Measurements from ENCODE around the gene PLA2G2F. TPM values are rescaled to one million over a fixed set of nuclear protein-coding genes. Genes with fewer than 3 reads are reported as not detected.

Gene PLA2G2F
- total and polyA plus RNA-seq, 9 of the 15 experiments (the other 6 are each of a cell fraction or from before 2014, with no cell fraction given) = not detected

DNA sequence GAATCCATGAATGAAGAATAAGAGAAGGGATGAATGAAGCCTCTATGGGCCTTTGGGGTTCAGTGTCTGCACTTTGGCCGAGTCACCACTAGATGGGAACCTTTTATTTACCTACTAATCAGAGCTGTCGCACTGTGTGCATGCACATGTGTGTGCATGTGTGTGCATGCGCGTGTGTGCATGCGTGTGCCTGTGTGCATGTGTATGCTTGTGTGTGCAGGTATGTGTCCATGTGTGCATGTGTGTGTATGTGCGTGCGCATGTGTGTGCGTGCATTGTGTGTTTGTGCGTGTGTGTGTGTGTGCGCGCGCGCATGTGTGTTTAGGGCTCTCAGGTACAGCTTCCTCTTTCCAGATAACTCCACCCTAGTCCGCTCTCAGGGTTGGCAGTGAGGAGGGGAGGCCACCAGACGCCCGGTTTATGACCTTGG, 26.4 kb downstream of the PLA2G2F start (continued):
- TF ChIP-seq, protein P1, sequence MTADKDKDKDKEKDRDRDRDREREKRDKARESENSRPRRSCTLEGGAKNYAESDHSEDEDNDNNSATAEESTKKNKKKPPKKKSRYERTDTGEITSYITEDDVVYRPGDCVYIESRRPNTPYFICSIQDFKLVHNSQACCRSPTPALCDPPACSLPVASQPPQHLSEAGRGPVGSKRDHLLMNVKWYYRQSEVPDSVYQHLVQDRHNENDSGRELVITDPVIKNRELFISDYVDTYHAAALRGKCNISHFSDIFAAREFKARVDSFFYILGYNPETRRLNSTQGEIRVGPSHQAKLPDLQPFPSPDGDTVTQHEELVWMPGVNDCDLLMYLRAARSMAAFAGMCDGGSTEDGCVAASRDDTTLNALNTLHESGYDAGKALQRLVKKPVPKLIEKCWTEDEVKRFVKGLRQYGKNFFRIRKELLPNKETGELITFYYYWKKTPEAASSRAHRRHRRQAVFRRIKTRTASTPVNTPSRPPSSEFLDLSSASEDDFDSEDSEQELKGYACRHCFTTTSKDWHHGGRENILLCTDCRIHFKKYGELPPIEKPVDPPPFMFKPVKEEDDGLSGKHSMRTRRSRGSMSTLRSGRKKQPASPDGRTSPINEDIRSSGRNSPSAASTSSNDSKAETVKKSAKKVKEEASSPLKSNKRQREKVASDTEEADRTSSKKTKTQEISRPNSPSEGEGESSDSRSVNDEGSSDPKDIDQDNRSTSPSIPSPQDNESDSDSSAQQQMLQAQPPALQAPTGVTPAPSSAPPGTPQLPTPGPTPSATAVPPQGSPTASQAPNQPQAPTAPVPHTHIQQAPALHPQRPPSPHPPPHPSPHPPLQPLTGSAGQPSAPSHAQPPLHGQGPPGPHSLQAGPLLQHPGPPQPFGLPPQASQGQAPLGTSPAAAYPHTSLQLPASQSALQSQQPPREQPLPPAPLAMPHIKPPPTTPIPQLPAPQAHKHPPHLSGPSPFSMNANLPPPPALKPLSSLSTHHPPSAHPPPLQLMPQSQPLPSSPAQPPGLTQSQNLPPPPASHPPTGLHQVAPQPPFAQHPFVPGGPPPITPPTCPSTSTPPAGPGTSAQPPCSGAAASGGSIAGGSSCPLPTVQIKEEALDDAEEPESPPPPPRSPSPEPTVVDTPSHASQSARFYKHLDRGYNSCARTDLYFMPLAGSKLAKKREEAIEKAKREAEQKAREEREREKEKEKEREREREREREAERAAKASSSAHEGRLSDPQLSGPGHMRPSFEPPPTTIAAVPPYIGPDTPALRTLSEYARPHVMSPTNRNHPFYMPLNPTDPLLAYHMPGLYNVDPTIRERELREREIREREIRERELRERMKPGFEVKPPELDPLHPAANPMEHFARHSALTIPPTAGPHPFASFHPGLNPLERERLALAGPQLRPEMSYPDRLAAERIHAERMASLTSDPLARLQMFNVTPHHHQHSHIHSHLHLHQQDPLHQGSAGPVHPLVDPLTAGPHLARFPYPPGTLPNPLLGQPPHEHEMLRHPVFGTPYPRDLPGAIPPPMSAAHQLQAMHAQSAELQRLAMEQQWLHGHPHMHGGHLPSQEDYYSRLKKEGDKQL (CRISPR knock-in tag; IDR thresholded peaks at IDR 0.05; ENCODE audit: borderline replicate concordance) = no peak
- TF ChIP-seq CEBPG (CRISPR knock-in tag; IDR thresholded peaks at IDR 0.05) = peak; percentile 32; the same call in 1 of the 2 replicates
- no peak for TF ChIP-seq CEBPG (tag; conservative IDR thresholded peaks at IDR 0.05 in 1 of 2, IDR thresholded peaks at IDR 0.05 in 1 of 2)
- 0 out of 2 replicates have a peak, but pooled peaks have one; percentile 33 for TF ChIP-seq CTBP1 (IDR thresholded peaks at IDR 0.05; ENCODE audit: borderline replicate concordance)
- TF ChIP-seq STAT5B (CRISPR knock-in tag; IDR thresholded peaks at IDR 0.05) = no peak
- TF ChIP-seq ZC3H11A (IDR thresholded peaks at IDR 0.05; ENCODE audit: low read depth, low read length) = no peak
- TF ChIP-seq SMARCA4 (IDR thresholded peaks at IDR 0.05) = peak; percentile 17; the same call in 1 of the 2 replicates
- TF ChIP-seq RBM39 (optimal IDR thresholded peaks at IDR 0.05; ENCODE audit: low read depth, low read length) = no peak
- TF ChIP-seq SETDB1 (IDR thresholded peaks at IDR 0.05; ENCODE audit: low read length) = no peak
- TF ChIP-seq CTCFL (IDR thresholded peaks at IDR 0.05; ENCODE audit: borderline replicate concordance, insufficient read depth, low read depth, low read length, poor library complexity, severe bottlenecking) = no peak
- peak; percentile 45; the same call in 1 of the 2 replicates for TF ChIP-seq HBP1 (CRISPR knock-in tag; IDR thresholded peaks at IDR 0.05)
- TF ChIP-seq TSHZ1 (CRISPR knock-in tag; IDR thresholded peaks at IDR 0.05) = no peak
- TF ChIP-seq ETS1 (conservative IDR thresholded peaks at IDR 0.05; ENCODE audit: control insufficient read depth, low read depth, low read length) = no peak
- no peak for TF ChIP-seq POLR3G (IDR thresholded peaks at IDR 0.05; ENCODE audit: extremely low read depth, insufficient read length, insufficient replicate concordance)

Data from K562 (cell line).